AG20443 (cell line): Measurements from ENCODE around the gene OSBP2.
"Not testable (repeated sequence)": the region's sequence is repeated elsewhere in the genome, so short reads cannot be mapped to it uniquely, and the experiment has no call there.

Experiments
- DNase-seq: peaks from one replicate; pipeline ENCODE4 v3.0.0; 2012; ENCODE audit warnings: low spot score, mixed read lengths

OSBP2 gene

DNA sequence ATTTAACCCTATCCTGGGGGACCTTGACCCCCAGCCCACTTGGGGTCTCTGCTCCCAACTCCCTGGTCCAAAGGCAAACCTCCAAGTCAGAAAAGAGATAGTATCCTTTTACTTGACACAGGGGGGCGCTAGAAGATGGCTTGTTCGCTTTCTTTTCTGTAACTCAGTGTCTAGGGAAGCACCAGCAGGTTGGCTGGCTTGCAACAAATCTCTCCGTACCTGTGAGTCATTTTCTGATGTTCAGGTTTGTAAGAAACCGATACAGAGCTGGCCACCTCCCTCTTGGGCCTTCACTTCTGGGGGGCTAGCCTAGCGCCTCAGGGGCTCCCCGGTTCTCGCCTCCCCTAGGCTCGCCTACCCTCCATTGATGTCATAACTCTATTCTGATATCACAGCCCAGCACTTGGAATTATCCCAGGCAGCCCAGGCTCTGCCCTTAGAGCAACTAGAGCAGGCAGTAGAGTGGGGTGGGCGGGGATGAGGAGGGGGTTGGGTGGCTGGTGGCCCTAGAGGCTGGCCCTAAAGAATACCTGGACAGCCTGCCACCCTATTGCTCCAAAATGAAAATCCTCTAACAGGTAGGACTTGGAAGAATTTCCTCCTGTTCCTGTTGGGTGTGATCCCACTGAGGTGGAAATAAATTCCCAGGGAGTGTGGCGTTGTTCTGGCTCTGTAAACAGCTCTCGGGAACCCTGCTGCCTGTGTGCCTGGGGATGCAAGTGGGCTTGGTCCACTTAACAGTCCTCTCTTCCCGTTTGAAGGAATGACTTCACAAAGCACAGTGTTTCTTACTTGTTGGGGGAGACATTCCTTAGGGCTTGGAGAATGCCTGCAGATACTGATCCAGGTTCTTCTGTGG is 69.4 kb downstream of the OSBP2 start:
- DNase-seq = peak; percentile 80

DNA sequence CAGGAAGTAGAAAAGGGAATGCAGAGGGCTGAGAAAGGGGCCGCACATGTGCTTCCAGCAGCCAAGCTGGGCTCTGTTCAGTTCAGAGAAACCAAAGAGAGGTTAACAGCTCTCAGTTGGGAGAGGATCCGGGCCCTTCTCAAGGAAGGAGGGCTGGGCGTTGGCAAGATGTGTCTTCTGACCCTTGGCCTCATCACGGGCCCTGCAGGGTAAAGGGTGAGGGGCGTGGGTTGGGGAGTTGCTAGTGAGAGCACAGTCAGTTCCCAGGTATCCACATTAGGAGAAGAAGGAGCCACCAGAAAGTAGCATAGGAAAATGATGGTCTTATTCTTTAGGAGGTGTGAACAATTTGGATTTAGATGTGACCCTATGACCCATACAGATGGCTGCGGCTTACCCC is 73.0 kb downstream of the OSBP2 start:
- DNase-seq = no peak

DNA sequence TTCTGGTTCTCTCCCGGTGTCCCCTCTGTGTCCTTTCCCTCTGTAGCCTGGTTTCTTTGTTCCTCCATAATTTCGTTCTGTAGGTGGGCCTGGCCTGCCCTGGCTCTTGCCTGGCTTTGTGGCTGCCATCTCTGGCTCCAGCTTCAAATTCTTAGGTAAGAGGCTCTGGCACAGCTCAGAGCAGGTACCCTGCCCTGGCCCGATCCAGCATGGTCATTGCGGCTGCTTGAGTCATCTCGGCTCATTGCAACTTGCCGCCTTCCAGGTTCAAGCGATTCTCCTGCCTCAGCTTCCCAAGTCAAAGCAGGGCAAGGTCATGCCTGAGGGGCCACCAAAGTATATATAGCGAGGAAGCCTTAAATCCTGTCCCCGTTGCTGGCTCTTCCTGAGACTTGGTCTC is 76.0 kb downstream of the OSBP2 start:
- no peak for DNase-seq

DNA sequence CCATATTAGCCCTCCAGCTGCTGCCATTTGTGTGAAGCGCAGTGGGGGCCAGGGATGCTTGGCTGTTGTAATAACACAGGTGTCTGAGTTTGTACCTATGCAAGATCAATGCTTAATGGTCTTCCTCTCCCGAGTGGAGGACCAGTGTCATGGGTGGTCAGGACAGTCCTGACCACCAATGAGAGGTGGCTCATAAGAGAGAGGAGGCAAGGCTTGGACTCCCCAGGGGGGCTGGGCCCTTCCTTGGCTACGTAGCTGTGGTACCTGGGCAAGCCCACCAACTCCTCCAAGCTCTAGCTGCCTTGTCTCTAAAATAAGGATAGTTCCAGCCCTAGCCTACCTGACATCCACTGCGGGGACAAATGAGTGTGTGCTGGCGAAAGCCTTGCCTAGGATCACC is 79.2 kb downstream of the OSBP2 start:
- no peak for DNase-seq

DNA sequence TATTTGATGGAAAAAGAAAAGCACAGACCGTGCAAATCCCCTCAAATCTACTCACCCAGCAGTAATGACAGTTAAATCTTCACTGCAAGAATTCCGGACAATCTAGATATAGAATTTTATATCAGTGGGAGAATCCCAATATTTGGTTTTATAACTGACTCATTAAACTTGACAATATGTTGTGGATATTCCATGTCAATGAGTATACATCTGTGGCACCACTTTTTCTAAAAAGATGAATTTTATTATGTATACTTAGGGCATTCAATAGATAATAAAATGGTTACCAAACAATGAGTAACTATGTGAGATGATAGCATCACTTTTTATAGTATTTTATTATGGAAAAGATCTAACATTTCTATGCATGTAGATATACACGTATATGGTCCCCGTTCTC is 79.9 kb downstream of the OSBP2 start:
- DNase-seq = no peak

DNA sequence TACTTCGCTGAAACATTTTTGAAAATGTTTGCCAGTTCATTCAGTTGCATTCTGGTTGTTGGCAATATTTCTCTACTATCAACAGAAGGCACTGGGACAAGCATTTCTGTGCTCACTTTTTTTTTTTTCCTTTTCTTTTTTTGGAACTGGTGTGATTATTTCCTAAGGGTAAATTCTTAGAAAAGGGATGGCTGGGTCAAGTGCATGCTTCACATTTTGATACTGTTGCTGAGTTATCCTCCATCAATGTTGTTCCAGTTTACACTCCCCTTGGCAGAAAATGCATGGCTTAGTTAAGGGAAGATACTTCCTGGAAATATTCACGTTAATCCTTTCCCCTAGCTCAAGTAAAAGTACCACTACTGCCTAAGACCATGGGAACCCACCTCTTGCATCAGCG is 81.8 kb downstream of the OSBP2 start:
- DNase-seq = no peak

DNA sequence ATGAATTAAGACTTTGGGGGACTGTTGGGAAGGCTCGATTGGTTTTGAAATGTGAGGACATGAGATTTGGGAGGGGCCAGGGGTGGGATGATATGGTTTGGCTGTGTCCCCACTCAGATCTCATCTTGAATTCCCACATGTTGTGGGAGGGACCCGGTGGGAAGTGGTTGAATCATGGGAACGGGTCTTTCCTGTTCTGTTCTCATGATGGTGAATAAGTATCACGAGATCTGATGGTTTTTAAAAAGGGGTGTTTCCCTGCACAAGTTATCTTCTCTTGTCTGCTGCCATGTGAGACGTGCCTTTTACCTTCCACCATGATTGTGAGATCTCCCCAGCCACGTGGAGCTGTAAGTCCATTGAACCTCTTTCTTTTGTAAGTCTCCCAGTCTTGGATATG is 82.5 kb downstream of the OSBP2 start:
- DNase-seq = not testable (repeated sequence)

DNA sequence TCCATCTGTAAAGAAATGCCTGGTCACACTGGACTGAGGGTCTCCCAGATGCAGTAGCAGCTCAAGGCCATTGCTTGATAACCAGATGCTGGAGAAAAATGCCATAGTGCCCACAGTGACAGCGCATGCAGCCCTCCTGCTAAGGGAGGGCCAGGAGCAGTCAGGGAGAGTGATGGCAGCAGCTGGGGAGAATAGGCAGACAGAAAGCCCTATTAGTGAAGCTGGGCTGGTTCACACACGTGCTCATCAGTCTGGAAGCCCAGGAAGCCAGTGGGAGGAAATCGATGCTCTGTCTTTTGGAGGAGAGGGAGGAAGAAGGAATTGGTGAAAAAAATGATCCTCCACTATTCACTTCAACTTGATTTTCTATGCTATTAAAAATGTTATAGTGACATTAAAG is 82.9 kb downstream of the OSBP2 start:
- DNase-seq = no peak

DNA sequence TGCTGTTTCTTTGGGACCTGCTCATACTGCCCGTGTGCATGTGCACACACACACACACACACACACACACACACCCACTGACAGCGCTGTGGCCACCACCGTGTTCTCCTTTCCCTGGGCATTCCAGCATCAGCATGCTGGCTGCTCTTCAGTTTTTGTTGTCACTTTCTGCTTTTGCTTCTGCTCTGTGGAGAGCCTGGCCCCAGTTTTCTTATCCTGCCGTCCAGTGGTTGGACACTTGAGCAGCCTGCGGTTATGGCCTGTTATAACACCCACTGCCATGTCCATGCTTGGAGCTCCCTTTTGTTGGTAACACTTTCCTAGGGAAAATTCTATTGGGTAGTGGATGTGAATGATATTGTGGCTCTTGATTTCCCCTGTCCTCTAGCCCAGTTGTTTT is 83.6 kb downstream of the OSBP2 start:
- DNase-seq = no peak

DNA sequence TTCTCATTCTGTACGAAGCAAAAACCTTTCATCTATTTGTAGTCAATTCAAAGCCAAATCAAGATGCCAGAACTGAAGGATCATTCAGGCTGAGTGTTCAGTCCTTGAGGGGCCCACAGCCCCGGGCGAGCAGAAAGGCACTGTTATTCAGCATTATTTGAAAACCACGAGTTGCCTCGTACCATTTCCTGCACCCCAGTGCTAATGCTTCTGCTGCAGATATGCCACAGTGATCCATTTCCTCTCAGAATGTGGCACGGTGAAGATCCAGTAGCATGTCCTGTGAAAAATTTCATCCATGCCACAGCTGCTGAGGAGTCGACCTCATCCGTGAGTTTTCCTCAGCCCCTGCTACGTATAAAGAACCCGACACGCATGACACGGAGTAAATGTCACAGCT is 85.4 kb downstream of the OSBP2 start:
- no peak for DNase-seq

DNA sequence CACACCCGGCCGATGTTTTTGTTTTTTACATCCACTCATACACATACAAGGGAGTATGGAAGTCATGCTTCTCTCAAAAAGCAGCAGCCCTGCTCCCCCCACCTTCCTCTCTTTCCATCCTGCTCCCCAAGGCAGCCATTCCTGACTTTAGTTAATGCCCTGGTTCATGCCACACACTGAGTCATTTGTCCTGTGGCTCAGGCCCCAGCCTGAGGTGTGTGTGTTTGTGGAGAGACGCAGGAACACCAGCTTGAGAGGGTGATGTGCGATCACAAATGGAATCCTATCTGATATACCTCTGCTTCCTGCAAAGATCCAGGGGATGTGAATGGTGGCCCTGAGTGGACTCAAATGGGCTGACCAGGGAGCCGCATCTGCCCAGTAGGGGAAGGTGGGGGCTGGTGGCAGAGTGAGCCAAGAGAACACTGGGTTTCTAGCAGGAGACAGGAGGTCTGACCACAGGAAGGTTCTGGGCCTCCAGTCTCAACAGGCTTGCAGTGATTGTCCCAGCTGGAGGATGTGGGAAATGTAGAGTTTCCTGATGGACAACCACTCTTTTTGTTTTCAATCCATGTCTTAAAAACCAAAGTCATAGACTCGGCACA is 86.7 kb downstream of the OSBP2 start:
- DNase-seq = no peak

DNA sequence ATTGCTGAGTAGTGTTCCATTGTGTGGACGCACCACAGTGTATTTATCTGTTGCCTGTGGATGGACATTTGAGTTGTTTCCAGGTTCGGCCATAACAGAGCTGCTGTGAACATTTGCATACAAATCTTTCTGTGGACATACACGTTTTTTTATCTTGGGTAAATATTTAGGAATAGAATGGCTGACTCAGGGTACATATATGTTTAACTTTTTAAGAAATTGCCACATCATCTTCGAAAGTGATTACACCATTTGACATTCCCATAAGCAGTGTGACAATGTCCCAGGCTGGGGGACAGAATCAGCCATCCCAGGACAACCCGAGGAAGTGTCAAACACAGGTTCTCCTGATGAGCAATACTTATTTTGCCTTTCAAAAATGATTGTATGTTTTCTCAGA is 87.9 kb downstream of the OSBP2 start:
- DNase-seq = no peak

DNA sequence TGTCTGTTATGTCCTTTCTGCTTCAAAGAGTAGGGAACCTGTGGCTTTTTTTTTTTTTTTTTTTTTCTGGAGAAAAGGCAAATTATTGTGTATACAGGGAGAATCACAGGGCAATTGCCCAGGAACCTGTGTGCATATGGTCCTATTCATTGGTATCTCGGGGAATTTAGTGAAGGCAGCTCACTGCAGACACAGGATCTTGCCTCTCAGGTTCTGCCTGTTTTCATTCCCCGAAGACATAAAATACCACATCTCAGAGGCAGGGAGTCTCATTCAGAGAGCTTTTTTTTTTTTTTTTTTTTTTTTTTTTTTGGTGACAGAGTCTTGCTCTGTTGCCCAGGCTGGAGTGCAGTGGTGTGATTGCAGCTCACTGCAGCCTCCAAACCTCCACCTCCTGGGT is 88.3 kb downstream of the OSBP2 start:
- DNase-seq = no peak

DNA sequence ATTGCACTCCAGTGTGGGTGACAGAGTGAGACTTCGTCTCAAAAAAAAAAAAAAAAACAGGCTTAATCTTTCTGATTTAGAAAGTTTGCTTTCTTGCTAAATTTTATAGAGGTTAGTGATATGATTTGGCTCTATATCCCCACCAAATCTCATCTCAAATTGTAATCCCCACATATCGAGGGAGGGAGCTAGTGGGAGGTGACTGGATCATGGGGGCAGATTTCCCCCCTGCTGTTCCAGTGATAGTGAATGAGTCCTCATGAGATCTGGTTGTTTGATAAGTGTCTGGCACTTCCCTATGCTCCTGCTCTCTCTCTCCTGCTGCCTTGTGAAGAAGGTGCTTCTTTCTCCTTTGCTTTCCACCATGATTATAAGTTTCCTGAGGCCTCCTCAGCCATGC is 90.9 kb downstream of the OSBP2 start:
- DNase-seq = no peak

DNA sequence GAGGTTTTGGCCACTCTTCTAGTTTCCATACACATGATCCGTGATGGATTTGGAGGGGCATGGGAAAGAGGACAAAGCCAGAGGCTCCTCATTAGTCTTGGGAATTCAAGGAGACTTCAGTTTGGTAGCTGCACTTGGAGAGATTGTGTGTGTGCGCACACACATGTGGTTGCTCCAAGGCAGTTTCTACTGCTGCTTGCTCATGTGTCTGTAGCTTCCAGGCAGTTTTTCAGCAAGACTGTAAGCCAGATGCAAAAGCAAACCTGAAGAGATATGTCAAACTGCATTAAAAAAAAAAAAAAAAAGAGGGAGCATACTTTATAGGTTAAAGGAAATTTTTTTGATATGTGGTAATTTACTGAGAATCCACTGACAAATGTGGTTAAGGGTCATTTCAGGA is 95.7 kb downstream of the OSBP2 start:
- no peak for DNase-seq

DNA sequence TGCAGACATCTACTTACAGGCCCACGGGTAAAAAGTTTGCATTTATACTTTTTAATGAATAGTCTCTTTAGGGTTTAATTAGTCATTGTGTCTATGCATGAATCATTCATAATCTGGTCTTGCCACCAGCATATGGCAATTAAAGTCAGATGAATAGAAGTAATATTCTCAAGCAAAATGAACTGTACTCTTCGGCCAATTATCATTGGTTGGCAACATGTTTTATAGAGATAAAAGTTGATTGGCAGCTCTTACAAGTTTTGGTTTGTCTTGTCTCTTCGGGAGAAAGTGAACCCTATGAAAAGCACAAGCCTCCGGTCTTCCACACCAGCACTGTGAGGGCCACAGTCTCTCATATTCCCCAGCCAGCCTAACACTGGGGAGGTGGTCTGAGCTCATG is 97.8 kb downstream of the OSBP2 start:
- no peak for DNase-seq

DNA sequence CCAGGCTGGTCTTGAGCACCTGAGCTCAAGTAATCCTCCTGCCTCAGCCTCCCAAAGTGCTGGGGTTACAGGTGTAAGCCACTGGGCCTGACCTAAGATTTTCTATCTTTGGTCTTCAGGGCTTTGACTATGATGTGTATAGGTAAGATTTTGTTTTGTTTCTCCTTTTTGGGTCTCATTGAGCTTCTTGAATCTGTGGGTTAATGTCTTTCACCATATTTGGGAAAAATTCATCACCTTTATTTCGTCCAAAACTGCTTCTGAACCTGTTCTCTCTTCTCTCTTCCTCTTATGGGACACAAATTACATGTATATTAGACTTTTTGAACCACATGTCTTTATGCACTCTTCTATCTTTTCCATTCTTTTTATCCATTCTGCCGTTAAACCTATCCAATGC is 100.4 kb downstream of the OSBP2 start:
- DNase-seq = no peak

DNA sequence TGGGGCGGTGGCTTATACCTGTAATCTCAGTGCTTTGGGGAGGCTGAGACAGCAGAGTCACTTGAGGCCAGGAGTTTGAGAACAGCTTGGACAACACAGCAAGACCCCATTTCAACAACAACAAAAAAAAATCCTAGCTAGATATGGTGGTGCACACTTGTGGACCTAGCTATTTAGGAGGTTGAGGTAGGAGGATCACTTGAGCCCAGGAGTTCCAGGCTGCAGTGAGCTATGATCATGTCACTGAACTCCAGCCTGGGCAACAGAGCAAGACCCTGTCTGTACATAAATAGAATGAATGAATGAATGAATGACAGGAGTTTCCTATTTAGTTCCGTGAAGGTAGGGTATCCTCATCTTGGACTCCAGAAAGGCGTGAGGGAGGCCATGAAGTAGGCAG is 107.0 kb downstream of the OSBP2 start:
- DNase-seq = no peak

DNA sequence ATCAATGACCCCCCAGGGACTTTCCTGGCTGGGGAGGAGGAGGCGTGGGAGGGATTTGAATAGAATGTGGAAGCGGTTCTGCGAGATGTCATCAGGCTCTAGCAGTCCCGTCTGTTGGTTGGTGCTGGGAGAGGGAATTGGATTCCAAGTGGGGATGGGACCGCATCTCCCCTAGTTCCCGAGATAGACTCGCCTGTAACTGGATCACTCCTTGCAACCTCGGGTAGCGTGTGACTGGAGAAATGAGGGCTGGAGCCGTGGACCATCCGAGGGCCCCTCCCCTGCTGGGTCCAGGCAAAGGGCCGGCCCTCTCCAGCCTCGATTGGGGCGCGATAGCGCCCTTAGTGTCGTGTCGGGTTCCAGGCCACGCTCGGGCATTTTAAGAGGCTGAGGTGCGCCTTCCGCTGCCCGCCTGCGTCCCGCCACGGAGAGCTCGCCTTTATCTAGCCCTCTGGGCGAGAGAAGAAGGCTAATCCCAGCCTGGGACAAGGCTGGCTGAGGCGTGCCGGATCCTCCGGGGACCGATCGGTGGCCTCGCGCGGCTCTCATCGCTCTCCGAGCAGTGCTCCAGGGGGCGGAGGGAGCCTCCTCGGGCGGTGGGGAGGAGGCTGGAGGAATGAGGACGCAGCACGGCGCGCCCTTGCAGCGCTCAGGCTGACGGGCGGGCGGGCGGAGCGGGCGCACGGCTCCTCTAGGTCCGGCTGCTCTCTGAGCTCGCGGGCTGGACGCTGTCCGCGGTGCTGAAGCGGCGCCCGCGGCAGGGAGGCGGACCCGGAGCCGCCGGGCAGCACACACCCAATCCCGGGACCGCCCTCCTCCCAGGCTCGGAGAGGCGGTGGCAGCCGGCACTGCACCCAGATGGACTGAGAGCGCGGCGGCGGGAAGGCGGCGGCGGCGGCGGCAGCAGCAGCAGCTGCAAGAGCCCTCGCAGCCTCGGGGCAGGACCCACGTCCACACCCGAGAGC is 107.8 kb downstream of the OSBP2 start:
- DNase-seq = peak; percentile 97

DNA sequence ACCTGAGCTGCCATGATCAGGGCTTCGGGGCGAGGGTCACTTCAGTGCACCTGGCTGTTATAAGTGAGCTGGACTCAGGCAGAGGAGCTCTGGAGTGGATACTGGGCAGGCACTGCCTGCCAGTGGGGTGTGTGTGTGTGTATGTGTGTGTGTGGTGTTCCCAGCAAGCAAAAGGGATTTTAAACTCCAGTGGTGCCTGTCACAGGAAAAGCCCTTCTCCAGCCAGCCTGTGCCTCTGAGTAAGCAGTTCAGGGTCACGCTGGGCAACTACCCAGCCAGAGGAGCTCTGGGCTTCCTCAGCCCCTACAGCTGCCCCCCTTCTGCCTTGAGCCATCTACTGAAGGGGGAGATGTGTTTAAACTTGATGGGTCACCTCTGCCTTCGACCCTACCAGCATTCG is 109.0 kb downstream of the OSBP2 start:
- no peak for DNase-seq

DNA sequence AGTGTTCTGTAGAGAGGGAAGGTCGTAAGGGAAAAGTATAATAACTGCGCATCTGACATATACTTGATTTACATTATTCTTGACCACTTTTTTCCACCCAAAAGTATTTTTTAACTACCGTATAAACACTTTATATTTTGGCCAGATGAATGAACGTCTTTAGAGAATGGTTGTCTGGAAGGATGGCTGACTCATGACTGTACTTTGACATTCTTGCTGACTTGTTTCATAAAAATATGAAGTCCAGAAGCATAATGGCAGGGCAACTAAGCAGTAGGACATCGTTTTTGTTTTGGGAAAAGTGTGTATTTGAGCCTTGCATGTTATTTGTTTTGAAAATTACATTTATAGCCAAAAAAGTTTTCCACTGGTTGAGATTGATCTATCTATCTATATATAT is 110.0 kb downstream of the OSBP2 start:
- no peak for DNase-seq

DNA sequence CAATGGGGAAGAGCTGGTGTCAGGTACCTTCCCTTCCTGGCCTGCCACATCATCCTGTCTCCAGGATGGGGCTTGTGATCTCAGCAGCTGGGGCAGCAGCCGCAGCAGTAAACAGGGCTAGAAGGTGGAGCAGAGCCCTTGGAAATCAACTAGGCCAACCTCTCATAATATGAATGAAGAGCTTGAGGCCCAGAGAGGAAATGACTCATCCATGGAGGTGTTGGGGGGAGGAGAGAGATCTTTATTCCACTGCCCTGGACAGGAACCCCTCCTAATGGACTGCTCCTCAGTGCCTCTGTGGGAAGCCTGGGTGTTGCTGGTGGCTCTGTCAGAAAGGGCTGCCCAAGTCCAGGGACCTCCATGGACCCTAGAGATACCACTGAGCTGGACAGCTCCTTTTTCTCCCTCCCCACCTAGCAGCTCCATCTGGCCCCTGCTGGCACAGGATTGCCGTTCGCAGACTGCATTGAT is 111.8 kb downstream of the OSBP2 start:
- no peak for DNase-seq

DNA sequence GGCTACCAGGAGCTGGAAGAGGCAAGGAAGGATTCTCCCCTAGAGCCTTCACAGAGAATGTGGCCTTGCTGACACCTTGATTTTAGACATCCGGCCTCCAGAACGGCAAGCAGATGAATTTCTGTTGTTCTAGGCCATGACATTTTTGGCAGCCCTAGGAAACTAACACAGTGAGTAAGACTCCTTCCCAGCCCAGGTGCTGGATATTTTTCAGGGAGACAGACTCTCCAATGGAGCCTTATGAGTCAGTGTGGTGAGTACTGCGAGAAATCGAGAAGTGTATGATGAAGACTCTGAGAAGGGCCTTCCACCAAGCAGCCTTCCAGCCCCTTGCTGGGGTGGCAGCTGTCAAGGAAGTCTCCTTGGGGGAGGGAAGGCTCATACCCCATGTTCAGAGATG is 114.4 kb downstream of the OSBP2 start:
- no peak for DNase-seq
